ENCODE results near the gene PPP1R10. TPM values are rescaled to one million over a fixed set of nuclear protein-coding genes. Genes with fewer than 3 reads are reported as not detected.
A peak's percentile ranks its signal among the peaks of the same experiment; 100 is the strongest.

PPP1R10 gene
- total and polyA plus RNA-seq, 9 donors: 34.7 to 106 (median 76.0) TPM

GRCh38 chr6:30571075-30571761, 45.8 kb downstream of the PPP1R10 start, which contains the start of gene ABCF1:
TSS of gene ABCF1 (plus strand) at chr6:30571442. CDS start at chr6:30571488, 46 bp downstream.
- Histone ChIP-seq H3K36me3 (no peaks in the 10 kb centered on the region), H3K27ac (peak within 1 kb of the TSS; percentile 47 to 56), H3K27me3 (no peaks in the 10 kb centered on the region), H3K4me3 (peak within 1 kb of the TSS; percentile 75), H3K9me3 (no peaks in the 10 kb centered on the region), H3K4me1 (ENCODE audit: insufficient read depth) (peaks cover 8% of the 10 kb centered on the region)
- intact Hi-C loops (cut with DNase I): no loop called here
- TF ChIP-seq EP300 (IDR thresholded peaks at IDR 0.05): peak; percentile 61
- TF ChIP-seq CTCF (IDR thresholded peaks at IDR 0.05): no peak
- TF ChIP-seq POLR2A (IDR thresholded peaks at IDR 0.05): peak; percentile 90
- WGBS, 3 donors: 0% methylated on average over 58 to 59 of the region's 59 CpGs
- peak; percentile 98 to 100 (median 99) for DNase-seq

- DNase-seq: no peak
- H3K4me3 ChIP-seq: peak overlapping the region; percentile 75
- intact Hi-C loops (cut with DNase I): no loop called here
- H3K9me3 ChIP-seq: no peaks in the 10 kb centered on the region
- H3K27ac ChIP-seq: peak overlapping the region; percentile 33 to 56
- no peaks in the 10 kb centered on the region for H3K27me3 ChIP-seq
- H3K36me3 ChIP-seq: no peaks in the 10 kb centered on the region
- no peak for TF ChIP-seq EP300 (IDR thresholded peaks at IDR 0.05)
- no peak for TF ChIP-seq POLR2A (IDR thresholded peaks at IDR 0.05)
- TF ChIP-seq CTCF (IDR thresholded peaks at IDR 0.05): no peak
- peaks cover 11% of the 10 kb centered on the region for H3K4me1 ChIP-seq (ENCODE audit: insufficient read depth)
- WGBS, 3 donors: 0 to 2% (median 1%) methylated on average over 18 of the region's 18 CpGs
These were observed 46.3 kb downstream of the PPP1R10 start for GRCh38 chr6:30570740-30571074.

GRCh38 chr6:30570263-30570662, 46.8 kb downstream of the PPP1R10 start:
- no peaks in the 10 kb centered on the region for H3K36me3 ChIP-seq
- WGBS, 3 donors: 67 to 74% (median 68%) methylated on average over 1 of the region's 1 CpG
- intact Hi-C loops (cut with DNase I): no loop called here
- H3K4me1 ChIP-seq (ENCODE audit: insufficient read depth): peaks cover 11% of the 10 kb centered on the region
- peak overlapping the region in 1 of 2 donors; percentile 56 for H3K27ac ChIP-seq
- no peaks in the 10 kb centered on the region for H3K9me3 ChIP-seq
- peak overlapping the region; percentile 75 for H3K4me3 ChIP-seq
- no peaks in the 10 kb centered on the region for H3K27me3 ChIP-seq
- TF ChIP-seq EP300 (IDR thresholded peaks at IDR 0.05) (no peak), POLR2A (IDR thresholded peaks at IDR 0.05) (no peak), CTCF (IDR thresholded peaks at IDR 0.05) (no peak)
- no peak for DNase-seq

DNA sequence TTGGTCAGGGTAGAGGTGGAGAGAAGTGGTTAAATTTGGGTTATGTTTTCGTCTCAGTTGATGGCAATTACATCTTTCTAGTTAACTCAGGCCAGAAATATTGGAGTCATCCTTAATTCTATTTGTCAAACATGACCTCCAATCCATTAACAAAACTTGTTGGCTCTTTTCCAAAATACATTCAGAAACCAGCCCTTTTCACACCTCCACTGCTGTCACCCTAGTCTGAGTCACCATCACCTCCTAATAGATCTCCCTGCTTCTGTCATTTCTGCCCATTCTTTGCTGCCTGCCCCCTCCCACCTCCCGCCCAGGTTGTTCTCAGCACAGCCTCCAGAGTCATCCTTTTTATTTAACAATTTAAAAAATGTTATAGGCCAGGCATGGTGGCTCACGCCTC, 48.8 kb downstream of the PPP1R10 start:
- H3K4me1 ChIP-seq (ENCODE audit: insufficient read depth): peaks cover 11% of the 10 kb centered on the region
- intact Hi-C loops (cut with DNase I): no loop called here
- H3K36me3 ChIP-seq: no peaks in the 10 kb centered on the region
- H3K27me3 ChIP-seq: no peaks in the 10 kb centered on the region
- no peak for TF ChIP-seq POLR2A (IDR thresholded peaks at IDR 0.05)
- no peak for TF ChIP-seq CTCF (IDR thresholded peaks at IDR 0.05)
- TF ChIP-seq EP300 (IDR thresholded peaks at IDR 0.05): no peak
- DNase-seq: no peak
- no peak overlapping the region for H3K27ac ChIP-seq
- H3K4me3 ChIP-seq: no peak overlapping the region
- WGBS, 3 donors: 59 to 72% (median 60%) methylated on average over 3 of the region's 3 CpGs
- H3K9me3 ChIP-seq: no peaks in the 10 kb centered on the region
